Brain microvascular endothelial cell (primary cell): ENCODE results near the gene STPG4.

Experiments
- DNase-seq: peaks from one replicate; pipeline ENCODE4 v3.0.0-alpha.2; 2020
- H3K27ac ChIP-seq: fragments of 250-450 bp; sonication (Bioruptor Pico); 2 replicates; pipeline ENCODE4 v1.5.1; 2020; ENCODE audit warnings: mild to moderate bottlenecking, moderate library complexity
- H3K27me3 ChIP-seq: fragments of 250-450 bp; sonication (Bioruptor Pico); replicated peaks from 2 replicates; pipeline ENCODE4 v1.5.1; 2020; ENCODE audit warnings: mild to moderate bottlenecking
- H3K36me3 ChIP-seq: fragments of 250-450 bp; sonication (Bioruptor Pico); replicated peaks from 2 replicates; pipeline ENCODE4 v1.5.1; 2020; ENCODE audit warnings: mild to moderate bottlenecking
- H3K4me3 ChIP-seq: 2 replicates; pipeline ENCODE4 v1.5.1; 2011; ENCODE audit warnings: low read depth, mild to moderate bottlenecking, control low read depth, low read length, moderate library complexity
- in situ Hi-C: cut with HindIII; loops from 2 replicates; pipeline ENCODE4 v1.10.0; 2017; ENCODE audit warnings: low sequenced_read_pairs, low pct_ligation_motif_present
- TF ChIP-seq, protein P1 (sequence below): IDR thresholded peaks from 2 replicates; pipeline ENCODE4 v1.5.1; 2011; ENCODE audit warnings: low read depth, mild to moderate bottlenecking, moderate library complexity, low read length, control low read depth, inconsistent platforms; ENCODE audit errors: missing control alignments

Gene STPG4

DNA sequence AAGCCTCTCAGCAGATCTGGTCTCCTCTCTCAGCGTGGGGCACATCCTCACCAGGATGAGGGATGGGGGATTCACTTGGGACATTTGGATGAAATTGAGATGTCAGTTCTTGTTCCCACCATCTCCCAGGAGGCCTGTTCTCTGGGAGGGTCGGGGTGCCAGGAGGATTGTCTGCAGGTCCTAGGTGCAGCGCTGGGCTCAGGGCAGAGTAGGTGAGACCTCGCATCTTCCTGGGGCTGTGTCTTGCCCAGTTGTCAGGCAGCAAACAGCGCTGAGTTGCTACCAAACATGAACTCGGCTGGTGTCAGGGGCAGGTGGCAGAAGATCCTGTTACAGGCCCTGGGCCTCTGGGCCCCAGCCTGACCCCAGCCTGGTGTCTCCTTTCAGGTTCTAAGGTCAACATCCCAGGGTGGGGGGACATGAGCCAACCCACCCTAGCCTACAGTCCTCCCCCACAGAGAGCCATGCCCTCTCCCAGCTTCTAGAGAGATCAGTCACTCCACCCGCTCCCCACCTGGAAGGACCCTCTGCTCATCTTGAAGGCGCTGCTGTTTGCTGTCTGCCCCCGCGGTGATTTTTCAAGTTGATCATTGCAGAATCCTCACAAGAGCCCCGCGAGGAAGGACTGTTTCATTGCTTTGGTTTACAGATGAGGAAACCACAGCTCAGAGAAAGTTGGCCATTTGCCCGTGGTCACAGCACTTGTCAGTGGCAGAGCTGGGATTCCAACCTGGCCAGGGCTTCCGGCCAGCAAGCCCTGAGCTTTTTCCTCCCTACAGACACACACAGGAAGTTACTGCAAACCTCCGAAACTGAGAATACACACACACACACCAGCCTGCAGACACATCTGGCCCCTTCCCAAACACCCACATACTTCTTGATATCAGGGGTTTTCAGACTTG is 83.9 kb downstream of the STPG4 start:
- DNase-seq: peak; percentile 92
- TF ChIP-seq, protein P1, sequence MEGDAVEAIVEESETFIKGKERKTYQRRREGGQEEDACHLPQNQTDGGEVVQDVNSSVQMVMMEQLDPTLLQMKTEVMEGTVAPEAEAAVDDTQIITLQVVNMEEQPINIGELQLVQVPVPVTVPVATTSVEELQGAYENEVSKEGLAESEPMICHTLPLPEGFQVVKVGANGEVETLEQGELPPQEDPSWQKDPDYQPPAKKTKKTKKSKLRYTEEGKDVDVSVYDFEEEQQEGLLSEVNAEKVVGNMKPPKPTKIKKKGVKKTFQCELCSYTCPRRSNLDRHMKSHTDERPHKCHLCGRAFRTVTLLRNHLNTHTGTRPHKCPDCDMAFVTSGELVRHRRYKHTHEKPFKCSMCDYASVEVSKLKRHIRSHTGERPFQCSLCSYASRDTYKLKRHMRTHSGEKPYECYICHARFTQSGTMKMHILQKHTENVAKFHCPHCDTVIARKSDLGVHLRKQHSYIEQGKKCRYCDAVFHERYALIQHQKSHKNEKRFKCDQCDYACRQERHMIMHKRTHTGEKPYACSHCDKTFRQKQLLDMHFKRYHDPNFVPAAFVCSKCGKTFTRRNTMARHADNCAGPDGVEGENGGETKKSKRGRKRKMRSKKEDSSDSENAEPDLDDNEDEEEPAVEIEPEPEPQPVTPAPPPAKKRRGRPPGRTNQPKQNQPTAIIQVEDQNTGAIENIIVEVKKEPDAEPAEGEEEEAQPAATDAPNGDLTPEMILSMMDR: no peak
- Histone ChIP-seq H3K27ac (peak overlapping the region; percentile 97), H3K27me3 (no peaks in the 10 kb centered on the region), H3K36me3 (no peaks in the 10 kb centered on the region), H3K4me3 (no peak overlapping the region)
- in situ Hi-C loops: no loop called here

DNA sequence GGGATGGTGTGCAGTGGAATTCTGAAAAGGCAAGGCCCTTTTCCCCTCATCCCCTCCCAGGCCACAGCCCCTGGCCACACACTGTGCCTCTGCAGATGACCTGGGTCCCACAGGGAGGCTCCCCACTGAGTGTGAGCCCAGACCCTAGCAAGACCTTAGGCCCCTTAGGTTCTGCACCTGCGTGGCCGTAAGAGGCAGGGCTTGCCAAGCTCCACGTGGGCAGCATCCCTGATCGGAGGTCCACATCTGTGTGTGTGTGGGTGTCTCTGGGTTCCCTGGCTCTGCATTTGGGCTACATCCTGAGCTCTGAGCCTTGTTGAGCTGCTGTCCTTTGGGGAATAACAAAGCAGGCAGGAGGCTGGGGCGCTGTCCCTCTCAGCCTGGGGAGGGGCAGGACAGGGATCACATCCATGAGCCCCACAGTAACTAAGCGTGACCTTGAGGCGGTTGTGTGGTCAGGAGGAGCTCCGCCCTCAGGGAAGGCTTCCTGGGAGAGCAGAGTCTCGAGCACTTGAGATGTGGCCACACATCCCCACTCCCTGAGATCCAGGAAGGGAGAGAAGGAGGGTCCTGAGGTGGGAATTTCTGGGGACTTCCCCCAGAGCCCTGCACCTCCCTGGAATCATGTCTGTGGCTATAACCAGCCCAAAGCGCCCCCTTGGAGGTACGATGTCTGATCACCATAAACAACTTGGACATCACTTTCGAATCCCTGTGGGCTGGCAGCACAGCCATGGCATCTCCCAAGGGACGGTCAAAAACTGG is 84.8 kb downstream of the STPG4 start:
- no peaks in the 10 kb centered on the region for H3K27me3 ChIP-seq
- H3K4me3 ChIP-seq: no peak overlapping the region
- H3K36me3 ChIP-seq: no peaks in the 10 kb centered on the region
- DNase-seq: no peak
- in situ Hi-C loops: no loop called here
- TF ChIP-seq, protein P1: no peak
- H3K27ac ChIP-seq: peak overlapping the region; percentile 97

DNA sequence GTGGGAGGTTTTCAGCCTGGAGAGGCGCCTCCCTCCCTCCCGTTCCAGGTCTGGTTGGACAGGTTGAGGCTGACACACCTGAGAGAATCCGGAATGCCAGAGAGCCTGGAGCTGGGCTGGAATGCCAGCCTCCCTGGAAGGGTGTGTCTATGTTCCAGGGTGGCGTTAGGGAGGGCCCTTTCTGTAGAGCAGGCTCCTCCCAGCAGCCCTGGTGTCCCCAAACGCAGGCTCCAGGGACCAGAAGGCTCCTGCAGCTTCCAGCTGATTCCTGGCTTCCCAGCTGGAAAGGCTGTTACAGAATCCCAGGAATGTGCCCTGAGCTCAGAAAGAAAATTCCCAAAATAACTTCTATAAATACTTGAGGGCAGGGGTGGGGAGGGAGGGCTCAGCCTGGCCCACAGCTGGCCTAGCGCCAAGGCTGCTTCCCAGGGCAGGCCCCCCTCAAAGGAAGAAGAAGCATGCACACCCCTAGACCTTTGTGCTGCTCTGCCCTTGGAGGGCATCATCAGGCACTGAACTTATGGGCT is 85.4 kb downstream of the STPG4 start:
- in situ Hi-C loops: no loop called here
- H3K4me3 ChIP-seq: no peak overlapping the region
- peak overlapping the region; percentile 97 for H3K27ac ChIP-seq
- no peaks in the 10 kb centered on the region for H3K27me3 ChIP-seq
- no peaks in the 10 kb centered on the region for H3K36me3 ChIP-seq
- TF ChIP-seq, protein P1: no peak
- DNase-seq: no peak

DNA sequence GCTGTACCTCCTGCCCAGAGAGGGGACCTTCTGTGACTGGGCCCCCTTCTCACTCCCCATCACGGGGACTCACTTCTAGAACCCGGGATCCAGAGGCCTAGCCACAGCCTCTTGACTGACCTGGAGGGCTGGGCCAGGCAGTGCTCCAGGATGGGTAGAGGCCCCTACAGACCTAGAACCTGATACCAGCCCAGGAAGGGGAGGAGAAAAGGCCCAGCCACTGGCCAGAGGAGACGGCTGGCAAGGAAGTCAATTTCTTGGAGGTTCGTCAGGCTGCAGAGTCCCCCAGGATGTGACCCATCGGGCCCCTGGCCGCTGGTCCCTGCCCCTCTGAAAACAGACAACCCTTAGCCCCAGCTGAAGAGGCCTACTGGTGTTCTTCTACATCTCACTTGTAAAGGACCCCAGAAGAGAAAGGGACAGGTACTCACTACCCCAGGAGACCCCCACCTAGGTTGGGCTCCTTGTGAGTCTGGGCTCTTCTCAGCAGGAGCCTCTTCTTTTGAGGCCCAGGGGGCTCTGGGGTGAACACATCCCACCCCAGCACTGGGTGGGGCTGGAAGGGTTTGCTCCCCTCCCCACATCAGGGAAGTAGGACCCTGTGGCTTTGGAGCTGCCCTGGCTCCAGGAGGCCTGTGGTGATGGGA is 86.0 kb downstream of the STPG4 start:
- TF ChIP-seq, protein P1: no peak
- peak overlapping the region; percentile 22 for H3K27ac ChIP-seq

DNA sequence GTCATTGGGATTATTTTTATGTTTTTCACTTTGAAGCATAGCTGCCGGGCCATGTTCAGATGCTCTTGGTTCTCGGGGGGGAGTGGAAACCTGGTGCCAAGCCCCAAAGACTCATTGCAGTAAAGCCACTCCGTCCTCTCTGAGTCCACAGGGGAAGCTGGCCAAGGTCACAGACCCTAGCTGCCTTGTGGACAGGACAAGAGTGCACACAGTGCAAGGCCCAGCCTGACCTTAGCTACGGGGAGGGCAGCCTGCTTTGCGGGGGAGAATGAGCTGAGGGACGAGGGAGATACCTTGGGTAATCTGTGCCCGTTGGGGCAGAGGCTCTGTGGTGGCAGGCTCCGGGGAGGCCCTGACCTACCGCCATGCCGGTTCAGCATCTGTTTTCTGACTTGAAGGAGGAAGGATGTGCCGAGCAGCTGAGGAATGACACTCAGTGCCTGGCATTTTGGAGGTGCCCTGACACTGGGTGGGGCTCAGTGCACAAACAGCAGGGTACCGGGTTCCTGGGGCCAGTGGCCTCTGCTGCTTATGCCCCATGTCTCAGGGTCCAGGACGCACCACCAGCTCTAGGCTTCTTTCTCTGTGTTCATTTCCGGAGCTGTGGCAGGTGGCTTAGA is 87.2 kb downstream of the STPG4 start:
- Histone ChIP-seq H3K4me3 (no peak overlapping the region), H3K27ac (no peak overlapping the region), H3K36me3 (no peaks in the 10 kb centered on the region), H3K27me3 (no peaks in the 10 kb centered on the region)
- TF ChIP-seq, protein P1: no peak
- in situ Hi-C loops: no loop called here
- DNase-seq: no peak

More for the DNA sequence above, 86.0 kb downstream of the STPG4 start:
- in situ Hi-C loops: no loop called here
- Histone ChIP-seq H3K27me3 (no peaks in the 10 kb centered on the region), H3K36me3 (no peaks in the 10 kb centered on the region), H3K4me3 (no peak overlapping the region)
- no peak for DNase-seq
